ENCODE measurements around the gene PCDHGB7. TPM values are rescaled to one million over a fixed set of nuclear protein-coding genes. Genes with fewer than 3 reads are reported as not detected.

Gene PCDHGB7
- total and polyA plus RNA-seq, 4 donors, result 0.74 to 3.1 (median 1.2) TPM

GRCh38 chr5:141439411-141440141 lies 22.1 kb downstream of the PCDHGB7 start:
- DNase-seq (ENCODE audit: low spot score), result no peak
- Histone ChIP-seq H3K27me3 (ENCODE audit: control insufficient read depth in 4 of 4, insufficient read depth in 4 of 4, low read length in 3 of 4) (no peaks in the 10 kb centered on the region), H3K9ac (ENCODE audit: low read depth in 1 of 2, low read length in 2 of 2) (no peak overlapping the region), H3K27ac (ENCODE audit: low read depth in 1 of 2, low read length in 2 of 2) (no peak overlapping the region), H3K4me1 (ENCODE audit: control insufficient read depth in 4 of 4, insufficient read depth in 4 of 4, low read length in 3 of 4) (no peaks in the 10 kb centered on the region), H3K36me3 (ENCODE audit: control insufficient read depth in 4 of 4, insufficient read depth in 3 of 4, low read depth in 1 of 4, low read length in 3 of 4) (no peaks in the 10 kb centered on the region), H3K4me3 (ENCODE audit: low read depth in 1 of 3, low read length in 3 of 3) (peak overlapping the region in 1 of 3 donors; percentile 16), H3K9me3 (ENCODE audit: control insufficient read depth in 4 of 4, low read length in 3 of 4) (peaks cover 8 to 35% (median 13%) of the 10 kb centered on the region in 4 donors)
- TF ChIP-seq, protein P1, sequence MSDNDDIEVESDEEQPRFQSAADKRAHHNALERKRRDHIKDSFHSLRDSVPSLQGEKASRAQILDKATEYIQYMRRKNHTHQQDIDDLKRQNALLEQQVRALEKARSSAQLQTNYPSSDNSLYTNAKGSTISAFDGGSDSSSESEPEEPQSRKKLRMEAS (IDR thresholded peaks at IDR 0.05), result no peak
- TF ChIP-seq JUND (IDR thresholded peaks at IDR 0.05) (no peak), ZBTB33 (IDR thresholded peaks at IDR 0.05) (no peak), EGR1 (IDR thresholded peaks at IDR 0.05; ENCODE audit: low read depth in 2 of 2) (no peak), NR2F2 (IDR thresholded peaks at IDR 0.05) (no peak), FOXA2 (IDR thresholded peaks at IDR 0.05) (no peak), RAD21 (IDR thresholded peaks at IDR 0.05) (no peak), GABPA (IDR thresholded peaks at IDR 0.05 in 1 of 2, conservative IDR thresholded peaks at IDR 0.05 in 1 of 2) (no peak), RXRA (IDR thresholded peaks at IDR 0.05) (no peak), TAF1 (conservative IDR thresholded peaks at IDR 0.05) (no peak), HNF4A (conservative IDR thresholded peaks at IDR 0.05) (no peak), YY1 (IDR thresholded peaks at IDR 0.05) (no peak), HNF4G (IDR thresholded peaks at IDR 0.05) (no peak), FOXA1 (IDR thresholded peaks at IDR 0.05) (no peak)
- TF ChIP-seq, protein P2, sequence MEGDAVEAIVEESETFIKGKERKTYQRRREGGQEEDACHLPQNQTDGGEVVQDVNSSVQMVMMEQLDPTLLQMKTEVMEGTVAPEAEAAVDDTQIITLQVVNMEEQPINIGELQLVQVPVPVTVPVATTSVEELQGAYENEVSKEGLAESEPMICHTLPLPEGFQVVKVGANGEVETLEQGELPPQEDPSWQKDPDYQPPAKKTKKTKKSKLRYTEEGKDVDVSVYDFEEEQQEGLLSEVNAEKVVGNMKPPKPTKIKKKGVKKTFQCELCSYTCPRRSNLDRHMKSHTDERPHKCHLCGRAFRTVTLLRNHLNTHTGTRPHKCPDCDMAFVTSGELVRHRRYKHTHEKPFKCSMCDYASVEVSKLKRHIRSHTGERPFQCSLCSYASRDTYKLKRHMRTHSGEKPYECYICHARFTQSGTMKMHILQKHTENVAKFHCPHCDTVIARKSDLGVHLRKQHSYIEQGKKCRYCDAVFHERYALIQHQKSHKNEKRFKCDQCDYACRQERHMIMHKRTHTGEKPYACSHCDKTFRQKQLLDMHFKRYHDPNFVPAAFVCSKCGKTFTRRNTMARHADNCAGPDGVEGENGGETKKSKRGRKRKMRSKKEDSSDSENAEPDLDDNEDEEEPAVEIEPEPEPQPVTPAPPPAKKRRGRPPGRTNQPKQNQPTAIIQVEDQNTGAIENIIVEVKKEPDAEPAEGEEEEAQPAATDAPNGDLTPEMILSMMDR (IDR thresholded peaks at IDR 0.05; ENCODE audit: low read depth, low read length, missing input control), result no peak
- TF ChIP-seq, protein P3, sequence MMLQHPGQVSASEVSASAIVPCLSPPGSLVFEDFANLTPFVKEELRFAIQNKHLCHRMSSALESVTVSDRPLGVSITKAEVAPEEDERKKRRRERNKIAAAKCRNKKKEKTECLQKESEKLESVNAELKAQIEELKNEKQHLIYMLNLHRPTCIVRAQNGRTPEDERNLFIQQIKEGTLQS (IDR thresholded peaks at IDR 0.05), result no peak
- 67% methylated on average over 10 of the region's 10 CpGs for WGBS

- Histone ChIP-seq H3K27me3 (ENCODE audit: control insufficient read depth in 4 of 4, insufficient read depth in 4 of 4, low read length in 3 of 4) (no peaks in the 10 kb centered on the region), H3K4me1 (ENCODE audit: control insufficient read depth in 4 of 4, insufficient read depth in 4 of 4, low read length in 3 of 4) (no peaks in the 10 kb centered on the region), H3K9ac (ENCODE audit: low read depth in 1 of 2, low read length in 2 of 2) (no peak overlapping the region), H3K36me3 (ENCODE audit: control insufficient read depth in 4 of 4, insufficient read depth in 3 of 4, low read depth in 1 of 4, low read length in 3 of 4) (peaks cover 0 to under 1% (median 0%) of the 10 kb centered on the region in 4 donors), H3K9me3 (ENCODE audit: control insufficient read depth in 4 of 4, low read length in 3 of 4) (peaks cover 8 to 33% (median 13%) of the 10 kb centered on the region in 4 donors), H3K4me3 (ENCODE audit: low read depth in 1 of 3, low read length in 3 of 3) (peak overlapping the region in 1 of 3 donors; percentile 31), H3K27ac (ENCODE audit: low read depth in 1 of 2, low read length in 2 of 2) (no peak overlapping the region)
- TF ChIP-seq, protein P2 (IDR thresholded peaks at IDR 0.05; ENCODE audit: low read depth, low read length, missing input control), result no peak
- TF ChIP-seq, protein P3 (IDR thresholded peaks at IDR 0.05), result no peak
- WGBS, result 91% methylated on average over 9 of the region's 9 CpGs
- DNase-seq (ENCODE audit: low spot score), result no peak
Observed at GRCh38 chr5:141440341-141440740, 22.9 kb downstream of the PCDHGB7 start.

Data from liver (tissue), 9 donors.